DND-41 (cell line): ENCODE results near the gene NUP35.
A peak's percentile ranks its signal among the peaks of the same experiment; 100 is the strongest.
"Not testable (repeated sequence)": the region's sequence is repeated elsewhere in the genome, so short reads cannot be mapped to it uniquely, and the experiment has no call there.

Source experiments
- ATAC-seq: fragments of 200-7000 bp; cut with Tn5 transposase; 3 replicates; pipeline ENCODE4 v1.9.1; 2021; ENCODE audit warnings: low read depth; ENCODE audit not compliant: insufficient read depth
- DNase-seq: peaks from one replicate; pipeline ENCODE4 v3.0.0-alpha.2; 2020
- H2AFZ ChIP-seq: 2 replicates; pipeline ENCODE4 v1.6.0; 2012; ENCODE audit warnings: low read depth, low read length
- H3K27ac ChIP-seq: 2 replicates; pipeline ENCODE4 v1.5.1; 2012; ENCODE audit warnings: low read length, inconsistent platforms
- H3K27me3 ChIP-seq: fragments of 200-600 bp; sonication (generic); 2 replicates; pipeline ENCODE4 v1.6.0; 2012; ENCODE audit warnings: low read length, mild to moderate bottlenecking, inconsistent platforms; ENCODE audit not compliant: insufficient read depth, poor library complexity
- H3K36me3 ChIP-seq: 2 replicates; pipeline ENCODE4 v1.5.1; 2012; ENCODE audit warnings: low read length, inconsistent platforms; ENCODE audit not compliant: insufficient read depth
- H3K4me1 ChIP-seq: 2 replicates; pipeline ENCODE4 v1.5.1; 2012; ENCODE audit warnings: mild to moderate bottlenecking, low read length; ENCODE audit not compliant: insufficient read depth
- H3K4me2 ChIP-seq: 2 replicates; pipeline ENCODE4 v1.6.0; 2012; ENCODE audit warnings: mild to moderate bottlenecking, moderate library complexity, low read length, inconsistent platforms; ENCODE audit not compliant: insufficient read depth
- H3K4me3 ChIP-seq, 2 experiments: fragments of 200-600 bp in 1 of 2; shearing (Covaris generic) in 1 of 2; 2 replicates each; pipeline ENCODE4 v1.5.1; 2012 to 2016; ENCODE audit warnings: inconsistent platforms in 2 of 2, low read length in 2 of 2, mild to moderate bottlenecking in 2 of 2, low read depth in 1 of 2, moderate library complexity in 1 of 2
- H3K79me2 ChIP-seq: 2 replicates; pipeline ENCODE4 v1.6.0; 2012; ENCODE audit warnings: low read length, inconsistent platforms; ENCODE audit not compliant: insufficient read depth
- H3K9ac ChIP-seq: 2 replicates; pipeline ENCODE4 v1.6.0; 2012; ENCODE audit warnings: low read depth, mild to moderate bottlenecking, inconsistent platforms, low read length, moderate library complexity
- H3K9me3 ChIP-seq: 2 replicates; pipeline ENCODE4 v1.5.1; 2012; ENCODE audit warnings: low read length, moderate library complexity, mild to moderate bottlenecking, inconsistent platforms; ENCODE audit not compliant: insufficient read depth, severe bottlenecking
- H4K20me1 ChIP-seq: 2 replicates; pipeline ENCODE4 v1.6.0; 2012; ENCODE audit warnings: low read length; ENCODE audit not compliant: insufficient read depth
- CTCF ChIP-seq: IDR thresholded peaks from 2 replicates; pipeline ENCODE4 v1.5.1; 2012; ENCODE audit warnings: borderline replicate concordance, low read length, moderate library complexity, mild to moderate bottlenecking; ENCODE audit not compliant: poor library complexity, severe bottlenecking; ENCODE audit errors: extremely low read depth
- EZH2 ChIP-seq: IDR thresholded peaks from 3 replicates; pipeline ENCODE4 v1.6.1; 2012; ENCODE audit warnings: borderline replicate concordance, low read depth, mild to moderate bottlenecking, moderate library complexity, low read length, inconsistent platforms; ENCODE audit not compliant: severe bottlenecking

The NUP35 gene

GRCh38 chr2:183164650-183165015 is 40.4 kb downstream of the NUP35 start:
- DNase-seq (no peak), ATAC-seq (no peak)
- Histone ChIP-seq H3K4me3 (no peak overlapping the region), H2AFZ (no peak overlapping the region), H3K27me3 (no peaks in the 10 kb centered on the region), H3K9ac (no peak overlapping the region), H3K36me3 (peaks cover 64% of the 10 kb centered on the region), H4K20me1 (no peaks in the 10 kb centered on the region), H3K4me1 (no peaks in the 10 kb centered on the region), H3K79me2 (peaks cover 20% of the 10 kb centered on the region), H3K9me3 (no peaks in the 10 kb centered on the region), H3K4me2 (no peak overlapping the region), H3K27ac (no peak overlapping the region)
- TF ChIP-seq CTCF (no peak), EZH2 (no peak)

GRCh38 chr2:183166210-183166609 is 42.0 kb downstream of the NUP35 start:
- H3K79me2 ChIP-seq, result peaks cover 28% of the 10 kb centered on the region
- H3K4me2 ChIP-seq, result no peak overlapping the region
- no peak overlapping the region for H3K4me3 ChIP-seq

DNA sequence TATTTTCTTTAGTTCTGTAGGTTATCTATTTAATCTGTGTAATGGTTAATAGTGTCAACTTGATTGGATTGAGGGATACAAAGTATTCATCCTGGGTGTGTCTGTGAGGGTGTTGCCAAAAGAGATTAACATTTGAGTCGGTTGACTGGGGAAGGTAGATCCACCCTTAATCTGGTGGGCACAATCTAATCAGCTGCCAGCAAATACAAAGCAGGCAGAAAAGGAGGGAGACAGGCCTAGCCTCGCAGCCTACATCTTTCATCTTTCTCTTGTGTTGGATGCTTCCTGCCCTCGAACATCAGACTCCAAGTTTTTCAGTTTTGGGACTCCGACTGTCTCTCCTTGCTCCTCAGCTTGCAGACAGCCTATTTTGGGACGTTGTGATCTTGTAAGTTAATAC is 42.7 kb downstream of the NUP35 start:
- not testable (repeated sequence) for H3K9ac ChIP-seq, H3K9me3 ChIP-seq, H4K20me1 ChIP-seq, H3K4me1 ChIP-seq, DNase-seq, H3K27me3 ChIP-seq, H3K4me3 ChIP-seq, H3K4me2 ChIP-seq, H3K27ac ChIP-seq, H2AFZ ChIP-seq, ATAC-seq
- Histone ChIP-seq H3K36me3 (peaks cover 48% of the 10 kb centered on the region), H3K79me2 (peaks cover 28% of the 10 kb centered on the region)

More at GRCh38 chr2:183166210-183166609, 42.0 kb downstream of the NUP35 start:
- Histone ChIP-seq H4K20me1 (peaks cover 3% of the 10 kb centered on the region; the same call in 1 of the 2 replicates), H3K4me1 (0 out of 2 replicates have a peak, but pooled peaks cover 3% of the 10 kb centered on the region), H3K36me3 (peaks cover 49% of the 10 kb centered on the region), H3K9ac (no peak overlapping the region), H2AFZ (no peak overlapping the region), H3K27me3 (no peaks in the 10 kb centered on the region), H3K9me3 (no peaks in the 10 kb centered on the region), H3K27ac (no peak overlapping the region)
- TF ChIP-seq CTCF, result no peak
- TF ChIP-seq EZH2, result no peak
- ATAC-seq, result no peak
- no peak for DNase-seq

DNA sequence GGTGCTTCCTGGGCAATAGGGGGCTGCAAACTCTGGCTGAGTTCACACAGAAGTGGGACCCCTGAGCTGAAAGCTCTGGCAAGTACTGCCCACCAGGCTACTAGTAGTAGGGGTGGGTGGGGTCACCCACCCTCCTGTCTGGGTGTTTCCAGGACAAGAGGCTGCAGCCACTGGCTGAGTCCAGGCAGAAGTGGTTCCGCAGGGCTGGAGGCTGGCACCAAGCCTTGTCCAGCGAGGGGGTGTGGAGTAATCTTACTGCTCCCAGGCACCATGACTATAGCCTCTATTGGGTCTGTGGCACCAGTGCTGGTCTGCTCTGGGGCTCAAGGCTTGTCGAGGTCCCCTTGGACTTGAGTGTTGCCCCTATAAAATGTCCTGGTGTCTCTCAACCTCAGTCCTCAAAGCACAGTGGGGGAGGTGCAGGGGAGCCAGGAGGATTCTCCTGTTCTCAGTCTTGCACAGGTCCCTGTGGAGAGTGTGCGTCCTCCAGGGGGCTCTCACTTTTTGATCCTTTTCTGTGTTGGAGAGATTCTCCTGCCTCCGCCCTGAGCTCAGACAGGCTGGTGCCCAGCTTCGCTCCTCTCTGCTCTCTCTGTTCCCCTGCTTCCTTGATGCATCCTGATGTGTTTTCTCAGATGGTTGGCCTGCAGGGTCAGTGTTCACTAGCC is 48.1 kb downstream of the NUP35 start:
- ATAC-seq, result peak; percentile 20; the same call in 1 of the 3 replicates
- Histone ChIP-seq H3K79me2 (peaks cover 23% of the 10 kb centered on the region), H3K27me3 (no peaks in the 10 kb centered on the region), H3K4me3 (no peak overlapping the region), H4K20me1 (peaks cover 10% of the 10 kb centered on the region; the same call in 1 of the 2 replicates), H3K4me2 (no peak overlapping the region), H3K27ac (no peak overlapping the region), H3K4me1 (0 out of 2 replicates have a peak, but pooled peaks cover 3% of the 10 kb centered on the region), H3K9me3 (no peaks in the 10 kb centered on the region), H3K36me3 (peaks cover 14% of the 10 kb centered on the region; the same call in 1 of the 2 replicates), H2AFZ (no peak overlapping the region), H3K9ac (no peak overlapping the region)
- TF ChIP-seq CTCF (no peak), EZH2 (no peak)
- DNase-seq, result no peak
